ENCODE data around the gene ZBTB5.

ZBTB5 gene

GRCh38 chr9:37422289-37423104, 42.8 kb downstream of the ZBTB5 start, which contains the start of gene GRHPR:
Gene GRHPR (plus strand): TSS chr9:37422696. CDS start chr9:37422751, 55 bp downstream.
- Histone ChIP-seq H3K36me3 (ENCODE audit: insufficient read depth, low read length) (peaks cover 4% of the 10 kb centered on the region; the same call in 1 of the 2 replicates), H2AFZ (ENCODE audit: low read length) (peak within 1 kb of the TSS; percentile 98), H3K4me1 (ENCODE audit: insufficient read depth, low read length, poor library complexity, severe bottlenecking) (peaks cover 25% of the 10 kb centered on the region), H3K9ac (ENCODE audit: low read depth, low read length, poor library complexity, severe bottlenecking) (peak within 1 kb of the TSS; percentile 97), H3K4me3 (ENCODE audit: low read length, poor library complexity, severe bottlenecking) (peak within 1 kb of the TSS; percentile 99), H3K27me3 (ENCODE audit: insufficient read depth, low read length, poor library complexity, severe bottlenecking) (no peaks in the 10 kb centered on the region), H4K20me1 (ENCODE audit: insufficient read depth, low read length, poor library complexity, severe bottlenecking) (peaks cover 24% of the 10 kb centered on the region), H3F3A (ENCODE audit: low read depth) (no peaks in the 10 kb centered on the region), H3K4me2 (ENCODE audit: low read depth, low read length, poor library complexity, severe bottlenecking) (peak within 1 kb of the TSS; percentile 86), H3K9me2 (replicated peaks; ENCODE audit: low read depth, low read length) (no peaks in the 10 kb centered on the region), H3K79me2 (ENCODE audit: insufficient read depth, low read length) (peaks cover 48% of the 10 kb centered on the region), H3K9me3 (ENCODE audit: insufficient read depth, low read depth, low read length) (no peaks in the 10 kb centered on the region)
- no peak for TF ChIP-seq EZH2phosphoT487 (IDR thresholded peaks at IDR 0.05; ENCODE audit: borderline replicate concordance)
- TF ChIP-seq, protein P1, sequence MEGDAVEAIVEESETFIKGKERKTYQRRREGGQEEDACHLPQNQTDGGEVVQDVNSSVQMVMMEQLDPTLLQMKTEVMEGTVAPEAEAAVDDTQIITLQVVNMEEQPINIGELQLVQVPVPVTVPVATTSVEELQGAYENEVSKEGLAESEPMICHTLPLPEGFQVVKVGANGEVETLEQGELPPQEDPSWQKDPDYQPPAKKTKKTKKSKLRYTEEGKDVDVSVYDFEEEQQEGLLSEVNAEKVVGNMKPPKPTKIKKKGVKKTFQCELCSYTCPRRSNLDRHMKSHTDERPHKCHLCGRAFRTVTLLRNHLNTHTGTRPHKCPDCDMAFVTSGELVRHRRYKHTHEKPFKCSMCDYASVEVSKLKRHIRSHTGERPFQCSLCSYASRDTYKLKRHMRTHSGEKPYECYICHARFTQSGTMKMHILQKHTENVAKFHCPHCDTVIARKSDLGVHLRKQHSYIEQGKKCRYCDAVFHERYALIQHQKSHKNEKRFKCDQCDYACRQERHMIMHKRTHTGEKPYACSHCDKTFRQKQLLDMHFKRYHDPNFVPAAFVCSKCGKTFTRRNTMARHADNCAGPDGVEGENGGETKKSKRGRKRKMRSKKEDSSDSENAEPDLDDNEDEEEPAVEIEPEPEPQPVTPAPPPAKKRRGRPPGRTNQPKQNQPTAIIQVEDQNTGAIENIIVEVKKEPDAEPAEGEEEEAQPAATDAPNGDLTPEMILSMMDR (conservative IDR thresholded peaks at IDR 0.05; ENCODE audit: low read length): no peak

DNA sequence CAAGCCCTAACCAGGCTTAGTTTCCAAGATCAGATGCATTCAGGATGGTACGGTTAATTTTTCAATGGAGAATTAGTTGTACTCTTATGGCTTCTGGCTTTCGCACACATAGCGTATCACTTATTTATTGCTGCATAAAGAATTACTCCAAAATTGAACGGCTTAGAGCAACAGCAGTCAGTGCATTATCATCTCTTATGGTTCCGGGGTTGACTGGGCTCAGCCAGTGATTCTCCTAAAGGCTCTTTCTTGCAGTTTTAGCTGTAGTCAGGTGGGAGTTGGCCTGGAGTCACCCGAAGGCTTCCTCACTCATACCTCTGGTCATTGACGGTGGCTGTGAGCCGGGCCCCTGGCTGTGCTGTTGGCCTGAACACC, 43.3 kb downstream of the ZBTB5 start:
- Histone ChIP-seq H3K4me1 (ENCODE audit: insufficient read depth, low read length, poor library complexity, severe bottlenecking) (peaks cover 25% of the 10 kb centered on the region), H3K36me3 (ENCODE audit: insufficient read depth, low read length) (no peaks in the 10 kb centered on the region; the same call in 1 of the 2 replicates), H3K79me2 (ENCODE audit: insufficient read depth, low read length) (peaks cover 48% of the 10 kb centered on the region), H3K9ac (ENCODE audit: low read depth, low read length, poor library complexity, severe bottlenecking) (peak overlapping the region; percentile 97), H3K9me3 (ENCODE audit: insufficient read depth, low read depth, low read length) (no peaks in the 10 kb centered on the region), H3K4me3 (ENCODE audit: low read length, poor library complexity, severe bottlenecking) (peak overlapping the region; percentile 99), H3K9me2 (replicated peaks; ENCODE audit: low read depth, low read length) (no peaks in the 10 kb centered on the region), H2AFZ (ENCODE audit: low read length) (peak overlapping the region; percentile 98), H3K27me3 (ENCODE audit: insufficient read depth, low read length, poor library complexity, severe bottlenecking) (no peaks in the 10 kb centered on the region), H3F3A (ENCODE audit: low read depth) (no peaks in the 10 kb centered on the region), H3K4me2 (ENCODE audit: low read depth, low read length, poor library complexity, severe bottlenecking) (peak overlapping the region; percentile 86), H4K20me1 (ENCODE audit: insufficient read depth, low read length, poor library complexity, severe bottlenecking) (peaks cover 24% of the 10 kb centered on the region)
- TF ChIP-seq EZH2phosphoT487 (IDR thresholded peaks at IDR 0.05; ENCODE audit: borderline replicate concordance): no peak
- TF ChIP-seq, protein P1 (conservative IDR thresholded peaks at IDR 0.05; ENCODE audit: low read length): no peak

DNA sequence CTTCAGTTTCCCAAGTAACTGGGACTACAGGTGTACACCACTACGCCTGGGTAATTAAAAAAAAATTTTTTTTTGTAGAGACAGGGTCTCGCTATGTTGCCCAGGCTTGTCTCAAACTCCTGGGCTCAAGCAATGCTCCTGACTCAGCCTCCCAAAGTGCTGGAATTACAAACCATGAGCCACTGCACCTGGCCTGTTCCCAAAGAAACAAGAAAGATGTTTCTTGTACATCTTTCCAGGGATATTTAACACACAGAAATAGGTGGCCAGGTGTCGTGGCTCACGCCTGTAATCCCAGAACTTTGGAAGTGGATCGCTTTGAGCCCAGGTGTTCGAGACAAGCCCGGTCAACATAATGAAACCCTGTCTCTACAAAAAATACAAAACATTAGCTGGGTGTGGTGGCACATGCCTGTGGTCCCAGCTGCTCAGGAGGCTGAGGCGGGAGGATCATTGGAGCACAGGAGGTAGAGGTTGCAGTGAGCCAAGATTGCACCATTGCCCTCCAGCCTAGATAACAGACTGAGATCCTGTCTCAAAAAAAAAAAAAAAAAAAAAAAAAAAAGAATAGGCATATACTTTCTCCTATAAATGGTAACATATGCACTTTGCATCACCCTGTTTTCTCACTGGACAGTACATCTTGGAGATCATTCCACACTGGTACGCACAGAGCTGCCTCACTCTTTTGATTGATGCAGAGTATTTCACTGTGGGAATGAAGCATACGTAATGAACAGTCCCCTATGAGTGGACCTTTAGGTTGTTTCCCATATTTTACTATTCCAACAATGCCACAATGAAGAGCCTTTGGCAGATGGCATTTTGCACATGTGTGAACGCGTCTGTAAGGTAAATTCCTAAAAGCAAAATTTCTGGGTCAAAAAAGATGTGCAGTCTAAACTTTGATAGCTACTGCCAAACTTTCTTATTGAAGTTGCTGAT, 44.7 kb downstream of the ZBTB5 start:
- H3F3A ChIP-seq (ENCODE audit: low read depth): no peaks in the 10 kb centered on the region
- H2AFZ ChIP-seq (ENCODE audit: low read length): no peak overlapping the region

More for the DNA sequence above, 44.7 kb downstream of the ZBTB5 start:
- no peak overlapping the region for H3K4me3 ChIP-seq (ENCODE audit: low read length, poor library complexity, severe bottlenecking)
- no peaks in the 10 kb centered on the region for H3K9me3 ChIP-seq (ENCODE audit: insufficient read depth, low read depth, low read length)
- no peaks in the 10 kb centered on the region for H3K36me3 ChIP-seq (ENCODE audit: insufficient read depth, low read length)
- no peak overlapping the region for H3K9ac ChIP-seq (ENCODE audit: low read depth, low read length, poor library complexity, severe bottlenecking)
- H3K4me1 ChIP-seq (ENCODE audit: insufficient read depth, low read length, poor library complexity, severe bottlenecking): peaks cover 25% of the 10 kb centered on the region
- H3K4me2 ChIP-seq (ENCODE audit: low read depth, low read length, poor library complexity, severe bottlenecking): no peak overlapping the region
- peaks cover 39% of the 10 kb centered on the region for H3K79me2 ChIP-seq (ENCODE audit: insufficient read depth, low read length)
- TF ChIP-seq, protein P1 (conservative IDR thresholded peaks at IDR 0.05; ENCODE audit: low read length): no peak
- TF ChIP-seq EZH2phosphoT487 (IDR thresholded peaks at IDR 0.05; ENCODE audit: borderline replicate concordance): no peak
- H3K9me2 ChIP-seq (replicated peaks; ENCODE audit: low read depth, low read length): no peaks in the 10 kb centered on the region
- H4K20me1 ChIP-seq (ENCODE audit: insufficient read depth, low read length, poor library complexity, severe bottlenecking): peaks cover 23% of the 10 kb centered on the region
- no peaks in the 10 kb centered on the region for H3K27me3 ChIP-seq (ENCODE audit: insufficient read depth, low read length, poor library complexity, severe bottlenecking)
